Midbrain (tissue), 1 donor: ENCODE results near the gene ARHGEF26.

Experiments
- DNase-seq: peaks from one replicate; lab custom pipeline; 2025; lab: John Stamatoyannopoulos, UW

Gene ARHGEF26

DNA sequence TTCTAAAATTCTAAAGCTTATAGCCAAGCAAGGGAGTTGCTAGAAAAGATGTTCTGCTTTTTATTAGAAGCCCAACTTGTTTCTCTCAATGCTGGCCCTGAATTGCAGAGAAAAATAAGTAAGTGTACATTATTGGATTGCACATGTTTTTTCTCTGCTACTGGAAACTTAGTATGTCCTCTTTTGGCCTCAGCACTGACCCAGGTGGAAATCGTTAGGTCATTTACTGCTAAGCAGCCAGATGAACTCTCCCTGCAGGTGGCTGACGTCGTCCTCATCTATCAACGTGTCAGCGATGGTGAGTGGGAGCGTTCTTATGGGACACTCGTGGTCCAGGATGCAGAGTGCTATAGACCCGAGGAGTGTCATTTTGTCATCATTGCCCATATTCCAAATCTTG lies 133.3 kb downstream of the ARHGEF26 start:
- DNase-seq: no peak

DNA sequence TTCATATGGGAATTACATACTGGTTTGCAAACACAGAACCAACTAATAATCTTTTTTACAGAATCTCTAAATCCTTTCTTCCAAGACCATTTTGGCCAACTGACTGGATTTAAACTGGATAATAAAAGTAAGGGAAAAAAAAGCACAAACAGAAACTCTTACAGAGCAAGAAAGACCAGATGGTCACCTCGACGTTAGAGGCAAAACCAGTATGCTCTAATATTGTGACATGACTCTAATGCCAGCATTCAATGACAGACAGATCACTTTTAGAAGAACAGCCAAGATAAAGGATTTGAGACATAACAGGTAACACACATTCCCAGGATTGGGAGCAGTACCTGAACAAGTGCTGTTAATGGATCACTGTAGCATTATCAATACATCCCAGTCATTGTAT lies 152.2 kb downstream of the ARHGEF26 start:
- no peak for DNase-seq

DNA sequence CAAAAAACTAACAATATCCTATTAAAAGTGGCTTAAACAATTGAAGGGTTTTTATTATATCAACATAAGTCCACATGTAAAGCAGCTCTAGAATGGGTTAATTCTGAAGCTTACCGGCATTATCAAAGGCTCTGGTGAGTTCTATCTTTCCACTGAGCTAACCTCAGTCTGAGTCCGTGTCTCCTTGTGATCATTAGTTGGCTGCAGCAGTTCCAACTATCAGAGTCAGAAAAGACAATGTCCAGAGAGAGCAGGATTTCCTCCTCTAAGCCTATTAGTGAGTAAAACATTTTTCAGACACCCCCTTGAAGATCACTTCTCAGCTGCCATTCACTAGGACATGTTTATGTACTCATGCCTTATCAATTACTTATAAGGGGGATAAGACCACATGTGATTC lies 153.2 kb downstream of the ARHGEF26 start:
- no peak for DNase-seq

DNA sequence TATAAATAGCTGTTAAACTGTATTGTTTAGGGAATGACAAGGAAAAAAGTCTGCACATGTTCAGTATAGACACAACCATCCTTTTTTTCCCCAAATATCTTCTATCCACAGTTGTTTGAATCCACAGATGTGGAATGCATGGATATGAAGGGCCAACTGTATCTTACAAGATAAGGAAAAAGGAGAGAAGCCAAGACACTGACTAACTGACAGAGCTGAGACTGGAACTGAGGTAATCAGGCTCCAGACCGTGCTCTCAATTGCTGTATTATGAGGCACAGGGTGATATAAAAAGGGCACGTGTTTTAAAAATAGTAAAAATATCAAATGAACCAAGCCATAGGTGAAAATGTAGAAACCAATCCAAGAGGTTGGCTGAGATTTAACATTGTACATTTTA lies 154.1 kb downstream of the ARHGEF26 start:
- DNase-seq: no peak

DNA sequence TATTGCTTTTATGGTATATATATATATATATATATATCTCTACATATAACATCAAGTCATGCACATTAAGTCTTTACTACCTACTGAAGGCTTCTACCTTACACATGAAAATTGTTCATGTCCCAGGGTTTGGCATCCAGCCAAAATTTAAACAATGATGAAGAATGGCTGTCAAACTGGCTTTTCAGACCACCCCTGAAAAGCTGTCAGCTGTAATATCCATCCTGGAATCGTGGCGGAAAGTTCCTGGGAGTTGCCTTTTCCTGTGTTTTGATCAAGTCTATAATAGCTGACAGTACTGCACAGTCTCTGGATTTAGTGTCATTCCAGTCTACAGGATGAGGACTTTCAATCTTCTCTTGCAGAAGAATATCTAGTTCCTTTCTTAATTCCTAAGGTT lies 154.8 kb downstream of the ARHGEF26 start:
- DNase-seq: no peak

DNA sequence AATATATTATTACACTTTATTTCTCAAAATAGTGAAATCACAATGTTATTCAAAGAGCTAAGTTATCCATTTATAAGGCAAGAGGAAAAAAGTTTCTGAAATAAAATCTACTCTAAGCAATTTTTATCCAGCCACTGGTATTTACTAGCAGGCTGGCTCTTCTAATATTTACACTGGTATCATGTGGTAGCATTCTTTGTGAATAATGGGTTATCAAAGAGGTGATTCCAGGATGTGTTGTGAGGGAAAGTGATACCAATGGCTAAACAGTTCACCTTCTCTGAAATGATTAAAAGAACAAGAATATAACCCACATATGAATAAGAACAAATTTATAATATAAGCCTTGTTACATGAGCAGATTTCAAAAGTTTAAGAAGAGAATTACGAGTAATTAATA lies 159.0 kb downstream of the ARHGEF26 start:
- DNase-seq: no peak

DNA sequence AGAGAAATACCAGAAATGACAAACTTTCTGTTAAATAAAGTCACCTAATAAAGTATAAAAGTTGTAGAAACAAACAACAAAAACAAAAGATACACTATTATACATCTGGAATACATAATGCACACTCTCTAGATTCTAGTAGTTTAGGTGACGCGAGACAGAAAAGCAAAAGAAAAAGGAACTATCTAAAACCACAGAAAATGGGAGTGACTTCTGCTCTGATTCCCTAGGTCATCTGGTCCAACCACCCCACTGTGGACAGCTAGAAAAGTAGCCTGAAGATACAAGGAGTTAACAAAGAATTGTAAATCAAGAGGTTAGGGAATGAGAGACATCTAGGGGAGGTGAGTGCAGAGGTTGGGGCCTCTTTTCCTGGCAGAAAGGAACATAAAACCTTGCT lies 164.0 kb downstream of the ARHGEF26 start:
- DNase-seq: no peak

DNA sequence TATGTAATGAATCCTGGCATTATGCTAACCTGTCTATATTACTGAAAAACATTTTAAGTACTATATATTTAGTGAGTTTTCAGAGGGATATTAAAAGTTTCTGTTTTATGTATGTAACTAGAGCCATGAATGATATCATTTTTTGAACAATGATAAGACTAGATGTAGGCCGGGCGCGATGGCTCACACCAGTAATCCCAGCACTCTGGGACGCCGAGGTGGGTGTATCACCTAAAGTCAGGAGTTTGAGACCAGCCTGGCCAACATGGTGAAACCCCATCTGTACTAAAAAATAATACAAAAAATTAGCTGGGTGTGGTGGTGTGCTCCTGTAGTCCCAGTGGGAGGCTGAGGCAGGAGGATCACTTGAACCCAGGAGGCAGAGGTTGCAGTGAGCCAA lies 169.0 kb downstream of the ARHGEF26 start:
- DNase-seq: no peak

DNA sequence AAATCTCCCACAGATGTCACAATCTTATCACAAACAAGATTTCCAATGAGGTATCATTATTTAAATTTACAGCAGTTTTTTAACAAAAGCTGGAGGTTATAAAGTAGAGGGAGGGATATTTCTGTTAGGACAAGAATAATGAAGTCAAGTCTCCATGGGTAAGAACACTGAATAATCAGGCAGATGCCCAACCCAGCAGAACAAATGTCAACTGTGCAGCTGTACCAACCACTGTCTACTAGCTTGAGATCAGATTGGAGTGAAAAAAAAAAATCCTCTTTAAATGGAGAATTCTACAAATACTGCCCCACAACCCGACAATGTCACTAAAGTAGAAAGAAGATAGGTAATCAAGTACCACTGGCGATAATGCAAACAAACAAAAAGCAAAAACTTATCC lies 172.8 kb downstream of the ARHGEF26 start:
- peak; percentile 30 for DNase-seq

DNA sequence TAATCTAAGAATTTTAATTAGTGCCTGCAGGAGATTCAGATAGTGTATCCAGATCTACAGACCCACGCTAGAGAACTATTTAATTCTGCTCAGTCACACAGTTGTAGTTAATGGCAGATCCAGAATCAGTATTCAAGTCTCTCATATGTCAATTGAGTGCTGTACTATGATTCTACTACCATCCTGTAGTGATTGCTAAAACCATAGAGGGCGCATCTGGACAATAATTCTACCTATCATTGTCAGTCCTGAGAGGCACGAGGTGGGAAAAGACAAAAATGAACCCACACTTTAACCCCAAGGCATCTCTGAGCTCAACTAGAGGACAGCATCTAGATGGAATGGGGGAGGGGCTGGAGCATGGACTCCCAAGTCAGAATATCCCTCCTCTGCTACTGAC lies 180.4 kb downstream of the ARHGEF26 start:
- no peak for DNase-seq

DNA sequence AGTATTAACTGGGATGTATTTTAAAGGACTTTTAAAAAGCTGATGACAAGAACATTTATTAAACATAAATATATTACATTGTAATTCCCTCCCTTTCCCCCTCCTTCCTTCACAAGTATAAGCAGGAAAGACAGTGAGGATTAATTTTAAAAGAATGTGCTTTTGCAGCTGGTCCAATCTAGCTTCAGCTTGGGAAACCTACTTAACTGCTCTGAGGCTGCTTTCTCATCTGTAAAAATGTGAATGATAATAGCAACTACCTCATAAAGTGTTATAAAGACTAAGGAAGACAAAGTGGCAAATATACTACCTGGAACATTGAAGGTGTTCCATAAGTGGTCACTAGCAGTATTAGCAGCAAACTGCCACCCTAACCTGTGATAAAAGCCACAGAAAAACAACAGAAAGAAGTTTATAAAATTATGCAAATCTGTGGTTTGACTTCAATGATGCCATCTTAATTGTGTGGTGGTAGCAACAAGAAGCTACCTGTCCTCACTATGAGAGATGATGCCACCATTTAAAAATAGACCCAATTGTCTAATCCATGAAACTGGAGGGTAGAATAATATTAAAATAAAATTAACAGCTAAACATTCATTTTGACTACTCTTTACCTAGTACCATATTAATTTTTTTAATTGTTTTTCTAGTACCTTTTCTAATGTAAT lies 183.1 kb downstream of the ARHGEF26 start:
- DNase-seq: no peak

DNA sequence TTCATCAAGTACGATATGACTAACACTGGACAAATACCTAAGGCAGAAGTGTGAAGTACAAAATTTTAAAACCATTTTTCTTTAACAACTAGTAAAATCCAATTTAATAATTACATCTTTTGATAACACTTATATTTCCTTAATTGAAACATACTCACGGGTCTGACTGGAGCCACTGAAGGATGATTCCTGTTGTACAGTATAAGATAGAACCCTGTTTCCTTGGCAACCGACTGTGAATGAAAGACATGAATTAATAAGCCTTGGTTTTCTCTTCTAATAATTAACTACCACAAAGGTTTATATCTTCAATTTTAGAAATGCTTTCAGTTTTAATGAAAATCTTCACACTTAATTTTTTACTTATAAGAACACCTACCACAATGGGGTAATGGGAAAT lies 183.7 kb downstream of the ARHGEF26 start:
- DNase-seq: no peak

DNA sequence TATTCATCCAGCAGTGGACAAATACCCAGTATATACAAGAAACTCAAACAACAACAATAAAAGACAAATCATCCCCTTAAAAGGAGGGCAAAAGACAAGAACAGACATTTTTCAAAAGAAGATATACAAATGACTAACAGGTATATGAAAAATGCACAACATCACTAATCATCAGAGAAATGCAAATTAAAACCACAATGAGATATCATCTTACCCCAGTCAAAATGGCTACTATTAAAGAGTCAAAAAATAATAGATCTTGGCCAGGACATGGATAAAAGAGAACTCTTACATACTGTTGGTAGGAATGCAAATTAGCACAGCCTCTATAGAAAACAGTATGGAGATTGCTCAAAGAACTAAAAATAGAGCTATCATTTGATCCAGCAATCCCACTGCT lies 186.2 kb downstream of the ARHGEF26 start:
- DNase-seq: no peak
